HCEC 1CT (cell line): ENCODE measurements around the gene SOX21.
"Not testable (repeated sequence)": the region's sequence is repeated elsewhere in the genome, so short reads cannot be mapped to it uniquely, and the experiment has no call there.

Experiments used
- DNase-seq: peaks from one replicate; pipeline ENCODE4 v3.0.0-alpha.2; 2017

Gene SOX21

DNA sequence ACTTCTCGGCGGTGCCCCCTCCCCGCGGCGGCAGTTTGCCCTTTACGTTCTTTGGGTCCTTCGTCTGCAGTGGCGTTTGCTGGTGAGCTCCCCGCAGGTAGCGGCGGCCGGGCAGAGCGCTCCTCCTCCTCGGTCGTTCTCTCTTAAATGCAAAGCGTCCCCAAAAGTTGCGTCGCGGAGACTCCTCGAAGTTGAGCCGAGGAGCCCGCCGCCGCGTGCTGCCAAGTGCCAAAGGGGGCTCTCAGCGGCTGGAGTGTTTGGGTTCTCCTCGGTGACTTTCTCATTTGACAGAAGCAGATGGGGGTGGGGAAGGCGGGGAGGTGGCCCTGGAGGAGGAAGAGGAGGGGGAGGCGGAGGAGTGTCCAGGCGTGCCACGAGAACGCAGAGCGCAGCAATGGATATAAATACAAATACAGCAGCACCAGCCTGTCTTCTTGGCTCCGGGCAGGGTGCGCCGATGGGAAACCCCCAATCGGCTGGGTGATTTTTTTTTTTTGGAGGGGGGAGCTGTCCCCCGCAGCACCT, at the start of gene SOX21:
TSS of gene SOX21 (minus strand) at position 259 of the 525 bp plus-strand sequence. CDS start 496 bp downstream, outside the sequence.
- DNase-seq, result no peak

DNA sequence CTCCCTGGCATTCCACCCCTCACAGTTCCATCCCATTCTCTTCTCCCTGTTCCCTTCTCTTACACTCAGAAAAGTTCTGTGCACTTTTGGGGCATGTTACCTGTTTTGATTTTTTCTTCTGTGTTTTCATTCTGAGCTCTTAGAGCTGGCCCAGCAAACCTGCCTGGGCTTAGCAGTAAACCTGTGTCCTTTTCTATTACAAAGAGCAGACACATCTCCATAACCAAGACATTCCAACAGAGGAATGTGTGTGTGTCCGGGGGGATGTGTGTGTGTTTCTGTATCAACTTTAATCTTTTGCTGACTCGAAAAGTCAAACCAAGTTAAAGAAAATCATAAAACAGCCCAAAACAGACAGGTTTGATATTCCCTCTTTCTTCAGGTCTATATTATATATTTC, 49.1 kb upstream of the SOX21 start:
- DNase-seq, result no peak

DNA sequence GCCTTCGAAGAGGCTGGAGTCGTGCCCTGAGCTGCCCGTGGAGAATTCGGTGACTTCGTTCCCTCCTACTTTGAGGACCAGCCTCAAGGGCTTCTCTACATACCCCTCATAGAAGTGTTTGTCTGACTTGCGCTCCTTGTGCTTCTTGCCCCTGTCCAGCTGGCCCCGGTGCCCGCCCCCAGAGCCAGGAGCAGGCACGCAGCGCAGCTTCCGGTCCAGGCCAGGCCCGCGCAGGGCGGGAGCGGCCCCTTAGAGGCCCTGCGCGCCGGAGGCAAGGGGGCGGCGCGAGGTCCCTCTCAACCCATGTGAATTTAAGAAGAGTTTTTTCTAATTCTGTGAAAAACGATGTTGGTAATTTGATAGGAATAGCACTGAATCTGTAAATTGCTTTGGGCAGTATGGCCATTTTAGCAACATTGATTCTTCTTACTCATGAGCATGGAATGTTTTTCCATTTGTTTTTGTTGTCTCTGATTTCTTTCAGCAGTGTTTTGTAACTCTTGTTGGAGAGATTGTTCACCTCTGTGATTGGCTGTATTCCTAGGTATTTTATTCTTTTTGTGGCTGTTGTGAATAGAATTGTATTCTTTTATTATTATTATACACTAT, 46.9 kb upstream of the SOX21 start:
- no peak for DNase-seq

DNA sequence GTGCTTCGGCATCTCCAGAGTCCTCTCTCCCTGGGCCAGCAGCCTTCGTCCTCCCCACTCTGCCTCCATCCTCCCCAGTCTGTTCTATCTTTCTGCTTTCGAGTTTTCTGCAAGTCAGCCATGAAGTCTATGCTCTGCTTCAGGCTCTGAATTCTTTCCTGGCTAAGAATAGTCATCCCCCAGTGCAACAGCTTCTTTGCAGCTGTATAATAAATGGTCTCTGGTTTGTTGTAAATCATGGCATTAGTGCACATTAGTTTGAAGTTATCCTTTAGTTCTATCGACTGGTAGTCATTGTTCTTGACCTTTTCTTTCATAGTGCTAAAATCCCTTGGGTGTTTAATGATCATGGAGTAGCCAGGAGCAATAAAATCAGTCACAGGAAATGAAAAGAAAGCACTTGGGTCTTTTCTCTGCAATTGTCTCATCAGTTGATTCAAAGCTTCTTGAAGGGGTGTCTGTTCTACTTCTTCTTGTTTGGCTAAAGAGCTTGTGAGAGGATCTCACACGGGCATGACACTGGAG, 46.2 kb upstream of the SOX21 start:
- DNase-seq, result no peak

DNA sequence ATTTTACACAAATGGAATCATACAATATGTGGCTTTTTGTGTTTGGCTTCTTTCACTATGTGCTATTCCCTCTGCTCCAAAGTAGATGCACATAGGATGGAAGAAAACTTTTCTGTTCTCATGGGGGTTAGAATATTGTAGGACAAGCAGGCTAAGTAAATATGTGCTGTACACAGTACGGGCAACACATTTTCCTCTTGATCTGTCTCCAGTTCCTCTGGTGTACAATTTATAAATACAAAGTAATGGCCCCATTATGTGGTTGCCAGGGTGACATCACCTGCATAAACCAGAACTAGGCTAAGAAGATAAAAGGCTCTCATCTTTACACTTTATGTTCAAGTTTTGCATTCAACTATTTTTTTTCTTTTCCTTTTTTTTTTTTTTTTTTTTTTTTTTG, 41.0 kb upstream of the SOX21 start:
- no peak for DNase-seq

DNA sequence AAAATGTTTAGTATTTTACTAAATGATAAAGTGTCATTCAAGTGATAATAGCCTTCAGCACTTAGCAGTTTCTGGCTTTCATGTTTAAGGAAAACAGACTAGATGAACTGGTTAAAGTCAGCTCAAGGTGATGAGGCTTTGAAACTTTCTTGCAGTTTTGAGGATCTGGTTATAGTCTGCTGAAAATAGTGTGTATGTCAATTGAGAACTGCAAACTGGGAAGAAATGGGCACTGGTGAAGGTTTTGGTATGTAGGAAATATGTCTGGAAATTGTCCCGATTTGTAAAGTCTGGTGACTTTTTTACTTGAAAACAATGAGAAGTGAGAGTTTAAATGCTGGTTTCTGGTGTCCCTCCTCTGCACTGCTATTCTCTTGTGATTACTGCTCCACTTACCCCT, 36.8 kb upstream of the SOX21 start:
- DNase-seq, result no peak

DNA sequence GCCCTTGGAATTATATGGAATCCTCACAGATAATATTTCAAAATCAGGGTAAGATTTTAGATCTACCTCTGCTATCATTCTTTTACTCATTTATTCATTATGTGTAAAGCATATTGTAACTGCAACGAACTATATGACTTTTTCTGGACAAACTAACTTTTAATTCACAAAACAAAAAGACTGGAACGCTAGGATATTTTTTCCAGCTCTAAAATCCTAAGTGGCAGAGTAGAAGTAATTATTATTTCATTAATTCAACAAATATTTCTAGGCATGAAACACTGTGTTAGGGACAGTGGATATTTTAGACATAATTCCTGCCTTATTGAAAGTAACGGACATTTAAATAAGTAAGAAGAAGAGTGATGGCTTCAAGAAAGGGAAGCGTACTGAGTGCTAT, 26.9 kb upstream of the SOX21 start:
- no peak for DNase-seq

DNA sequence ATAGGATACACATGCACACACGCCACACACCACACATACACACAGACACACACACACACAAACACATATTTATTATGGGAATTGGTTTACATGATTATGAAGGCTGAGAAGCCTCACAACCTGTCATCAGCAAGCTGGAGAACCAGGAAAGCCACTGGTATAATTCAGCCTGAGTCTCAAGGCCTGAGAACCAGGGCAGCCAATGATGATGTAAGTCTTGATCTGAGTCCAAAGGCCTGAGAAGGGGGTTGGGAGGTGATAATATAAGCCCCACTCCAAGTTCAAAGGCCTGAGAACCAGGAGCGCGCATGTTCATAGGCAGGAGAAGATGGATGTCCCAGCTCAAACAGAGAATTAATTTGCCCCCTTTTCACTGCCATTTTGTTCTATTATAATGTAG, 18.7 kb upstream of the SOX21 start:
- DNase-seq, result no peak

DNA sequence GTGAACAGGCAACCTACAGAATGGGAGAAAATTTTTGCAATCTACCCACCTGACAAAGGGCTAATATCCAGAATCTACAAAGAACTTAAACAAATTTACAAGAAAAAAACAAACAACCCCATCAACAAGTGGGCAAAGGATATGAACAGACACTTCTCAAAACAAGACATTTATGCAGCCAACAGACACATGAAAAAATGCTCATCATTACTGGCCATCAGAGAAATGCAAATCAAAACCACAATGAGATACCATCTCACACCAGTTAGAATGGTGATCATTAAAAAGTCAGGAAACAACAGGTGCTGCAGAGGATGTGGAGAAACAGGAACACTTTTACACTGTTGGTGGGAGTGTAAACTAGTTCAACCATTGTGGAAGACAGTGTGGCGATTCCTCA, 17.6 kb upstream of the SOX21 start:
- not testable (repeated sequence) for DNase-seq

DNA sequence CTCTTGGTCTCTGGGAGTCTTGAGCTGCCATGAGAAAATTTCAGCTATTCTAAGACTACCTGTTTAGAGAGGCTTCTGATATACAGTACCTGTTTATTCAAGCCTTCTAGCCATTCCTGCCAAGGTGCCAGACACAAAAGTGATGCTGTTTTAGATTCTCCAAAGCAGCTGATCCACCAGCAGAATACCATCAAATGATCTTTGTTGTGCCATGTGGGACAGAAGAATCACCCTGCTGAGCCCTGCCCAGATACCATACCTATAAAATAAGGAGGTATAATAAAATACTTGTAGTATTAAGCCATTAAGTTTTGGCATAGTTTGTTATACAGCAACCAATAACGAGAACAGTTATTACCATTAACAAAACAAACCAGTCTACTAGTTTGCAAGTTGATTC, 14.1 kb upstream of the SOX21 start:
- no peak for DNase-seq

DNA sequence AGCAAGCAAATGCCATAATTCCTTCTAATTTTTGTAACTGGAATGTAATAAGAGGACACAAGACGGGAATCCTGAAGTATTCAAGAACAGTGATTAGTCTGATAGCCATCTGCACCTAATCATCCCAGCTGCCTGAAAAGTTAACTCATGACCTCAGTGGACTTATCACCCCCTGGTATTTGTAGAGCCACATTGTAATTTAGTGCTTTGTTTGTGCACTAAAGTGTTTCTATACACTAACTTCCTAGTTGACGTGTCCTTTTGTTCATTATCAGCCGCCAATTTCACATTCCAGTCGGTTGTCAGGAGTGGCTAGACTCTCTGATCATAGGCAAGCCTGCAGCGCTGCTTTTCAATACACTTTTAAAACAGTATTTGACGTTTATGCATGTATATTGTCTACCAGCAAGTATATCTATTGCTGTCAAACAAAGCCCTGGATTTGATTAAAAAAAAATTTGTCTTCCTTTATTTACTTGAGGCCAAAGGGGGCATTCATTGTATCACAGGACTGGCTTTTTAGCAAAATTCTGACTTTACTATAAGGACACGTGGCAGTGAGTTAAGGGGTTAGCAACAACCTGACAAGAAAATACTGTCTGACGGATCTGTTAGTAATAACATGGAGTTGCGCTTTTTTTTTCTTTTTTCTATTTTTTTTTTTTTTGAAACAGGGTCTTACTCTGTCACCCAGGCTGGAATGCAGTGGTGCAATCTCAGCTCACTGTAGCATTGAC, 10.4 kb upstream of the SOX21 start:
- no peak for DNase-seq

DNA sequence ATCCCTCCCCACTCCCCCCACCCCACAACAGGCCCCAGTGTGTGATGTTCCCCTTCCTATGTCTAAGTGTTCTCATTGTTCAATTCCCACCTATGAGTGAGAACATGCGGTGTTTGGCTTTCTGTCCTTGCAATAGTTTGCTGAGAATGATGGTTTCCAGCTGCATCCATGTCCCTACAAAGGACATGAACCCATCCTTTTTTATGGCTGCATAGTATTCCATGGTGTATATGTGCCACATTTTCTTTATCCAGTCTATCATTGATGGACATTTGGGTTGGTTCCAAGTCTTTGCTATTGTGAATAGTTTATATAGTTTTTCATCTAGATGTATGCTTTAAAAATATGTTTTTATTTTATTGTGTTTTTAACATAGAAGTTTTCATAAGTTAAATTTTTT, 6.4 kb upstream of the SOX21 start:
- DNase-seq, result not testable (repeated sequence)

DNA sequence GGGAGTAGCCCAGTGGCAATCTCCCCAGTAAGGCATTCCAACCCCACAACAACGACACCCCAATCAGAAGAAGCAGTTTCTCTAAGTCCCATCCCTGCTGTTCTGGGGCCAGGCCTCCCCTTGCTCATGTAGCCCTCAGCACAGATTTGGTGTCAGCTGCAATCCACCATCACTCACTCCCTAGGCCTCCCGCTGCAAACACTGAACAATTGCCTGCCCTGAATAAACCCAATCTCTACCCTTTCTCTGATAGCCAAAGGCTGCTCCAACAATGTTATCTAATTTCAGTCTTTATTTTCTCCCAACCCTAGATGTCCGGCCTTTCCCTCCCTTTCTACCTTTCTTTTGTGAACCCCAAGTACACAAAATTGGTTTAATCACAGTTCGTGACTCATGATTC, 5.6 kb upstream of the SOX21 start:
- DNase-seq, result no peak

DNA sequence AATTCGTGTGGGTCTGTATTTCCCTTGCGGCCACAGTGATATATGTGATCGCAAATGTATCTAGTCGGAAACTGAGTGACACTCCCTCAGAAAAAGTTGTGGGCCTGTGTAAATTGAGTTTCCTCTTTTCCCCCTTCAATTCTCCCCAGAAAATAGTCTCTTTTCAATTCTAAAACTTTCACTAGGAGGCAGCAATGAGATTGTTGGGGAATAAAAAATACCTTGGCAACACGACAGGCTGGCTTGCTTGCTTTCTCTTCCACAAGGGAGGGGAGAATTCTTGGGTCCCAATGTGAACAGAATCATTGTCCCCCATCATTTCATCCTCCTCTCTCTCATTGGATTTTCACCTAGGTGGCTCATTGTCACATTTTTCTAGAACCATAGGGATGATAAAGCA, 3.7 kb upstream of the SOX21 start:
- DNase-seq, result no peak

DNA sequence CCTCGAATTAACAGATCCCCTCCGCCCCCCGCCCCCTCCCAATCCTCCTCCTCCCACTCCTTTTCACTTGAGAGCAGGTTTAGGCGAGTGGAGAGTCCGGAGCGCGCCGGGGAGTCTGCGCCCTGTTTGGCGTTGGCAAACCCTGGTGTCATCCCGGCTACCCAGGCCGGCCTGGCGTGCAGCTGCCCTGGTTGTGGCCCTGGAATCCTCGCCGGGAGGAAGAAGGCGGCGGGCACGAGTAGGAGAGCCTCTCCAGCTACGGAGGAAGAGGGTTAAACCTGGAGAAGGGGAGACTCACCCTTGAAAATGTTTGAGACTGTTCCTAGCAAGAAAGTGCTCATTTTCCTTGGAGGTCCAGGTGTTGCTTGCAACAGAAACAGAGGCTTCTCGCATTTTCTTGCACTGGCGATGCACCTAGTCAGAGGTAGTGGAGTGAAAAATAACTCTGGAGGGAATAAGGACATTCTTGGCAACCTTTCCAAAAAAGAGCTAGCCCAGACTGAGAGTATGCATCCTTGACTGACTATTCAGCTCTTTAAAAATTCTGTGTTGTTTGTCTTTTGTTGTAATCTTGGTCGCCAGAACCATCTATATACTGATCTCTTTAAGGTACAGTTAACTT, 1.3 kb upstream of the SOX21 start:
- DNase-seq, result no peak

DNA sequence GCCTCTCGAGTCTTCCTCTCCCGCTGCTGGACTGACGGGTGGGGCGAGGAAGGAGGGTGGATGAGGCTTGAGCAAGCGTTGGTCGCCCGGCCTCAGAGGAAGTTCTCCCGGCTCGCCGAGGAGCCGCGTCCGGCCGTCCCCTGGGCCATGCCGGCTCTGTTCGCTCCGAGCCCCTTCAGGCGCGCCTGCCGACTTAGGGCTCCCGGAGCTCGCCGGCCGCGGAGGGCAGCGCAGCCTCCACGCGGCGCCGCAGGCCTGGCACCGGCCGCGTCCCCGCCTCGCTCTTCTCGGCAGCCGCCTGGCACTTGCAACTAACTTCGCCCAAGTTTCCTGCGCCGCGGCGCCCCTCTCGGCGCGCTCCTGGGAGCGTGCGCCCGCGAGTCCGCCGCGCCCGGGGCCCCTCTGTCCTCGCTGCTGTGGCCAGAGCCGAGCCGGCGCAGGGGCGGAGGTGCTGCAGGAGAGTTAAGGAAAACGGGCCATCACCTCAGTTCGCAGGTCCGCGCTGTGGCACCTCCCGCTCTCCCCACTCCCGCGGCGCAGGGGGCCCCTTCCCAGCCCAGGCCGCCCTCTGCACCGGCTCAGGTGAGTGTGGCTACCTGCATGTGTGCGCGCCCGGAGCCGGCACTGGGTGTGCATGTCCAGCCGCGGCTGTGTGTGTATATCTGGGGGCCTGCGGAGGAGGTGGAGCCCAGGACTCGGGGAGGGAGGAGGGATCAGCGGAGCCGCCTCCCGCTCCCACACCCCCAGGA, 641 bp upstream of the SOX21 start:
- DNase-seq, result peak; percentile 2

DNA sequence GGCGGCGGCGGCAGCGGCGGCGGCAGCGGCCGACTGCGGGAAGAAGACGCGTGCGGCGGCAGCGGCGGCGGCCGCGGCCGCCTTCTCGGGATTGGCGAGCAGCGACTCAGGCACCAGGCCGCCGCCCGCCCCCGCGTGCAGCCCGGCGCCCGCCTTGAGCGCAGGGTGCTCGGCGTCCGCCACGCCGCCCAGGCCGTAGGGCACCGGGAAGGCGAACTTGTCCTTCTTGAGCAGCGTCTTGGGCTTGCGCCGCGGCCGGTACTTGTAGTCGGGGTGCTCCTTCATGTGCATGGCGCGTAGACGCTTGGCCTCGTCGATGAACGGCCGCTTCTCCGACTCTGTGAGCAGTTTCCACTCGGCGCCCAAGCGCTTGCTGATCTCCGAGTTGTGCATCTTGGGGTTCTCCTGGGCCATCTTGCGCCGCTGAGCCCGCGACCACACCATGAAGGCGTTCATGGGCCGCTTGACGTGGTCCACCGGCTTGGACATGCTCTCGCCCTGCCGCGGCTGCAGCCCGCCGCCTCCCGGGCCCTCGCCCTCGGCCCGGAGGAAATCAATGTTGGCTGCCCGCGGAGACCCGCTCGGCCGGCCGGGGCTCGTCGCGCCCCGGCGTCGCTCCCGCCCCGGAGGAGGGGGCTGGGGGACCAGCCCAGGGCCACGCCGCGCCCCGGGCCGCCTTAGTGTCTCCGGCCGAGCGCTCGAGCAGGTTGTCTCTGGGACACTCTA, 621 bp downstream of the SOX21 start:
- peak; percentile 2 for DNase-seq

DNA sequence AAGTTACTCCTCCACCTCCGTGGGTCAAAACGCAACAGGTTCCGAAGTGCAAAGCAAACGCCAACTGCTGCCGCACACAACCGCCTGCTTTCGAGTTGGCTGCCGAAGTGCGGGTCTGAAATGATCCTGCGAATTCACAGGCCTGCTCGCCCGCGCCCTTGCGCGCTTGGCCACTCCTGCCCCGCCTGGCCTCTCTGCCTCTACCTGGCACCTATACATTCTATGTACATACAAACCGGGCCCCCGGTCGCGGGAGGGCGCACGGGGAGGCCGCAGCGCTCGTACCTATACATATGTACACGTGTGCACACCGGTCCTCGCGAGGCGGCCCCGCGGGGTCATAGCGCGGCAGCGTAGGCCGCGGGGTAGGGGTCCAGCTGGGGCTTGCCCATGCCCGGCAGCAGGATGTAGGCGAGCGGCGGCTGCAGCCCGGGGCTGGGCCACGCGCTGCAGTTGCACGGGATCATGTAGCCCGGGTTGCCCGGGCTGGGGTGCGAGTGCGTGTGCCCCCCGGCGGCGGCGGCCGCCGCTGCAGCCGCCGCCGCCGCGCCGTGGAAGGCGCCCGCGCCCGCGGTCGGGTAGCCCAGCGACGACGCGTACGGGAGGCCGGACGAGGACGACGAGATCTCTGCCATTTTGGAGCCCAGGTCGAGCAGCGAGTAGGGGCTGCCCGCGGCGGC, 1.3 kb downstream of the SOX21 start:
- no peak for DNase-seq

DNA sequence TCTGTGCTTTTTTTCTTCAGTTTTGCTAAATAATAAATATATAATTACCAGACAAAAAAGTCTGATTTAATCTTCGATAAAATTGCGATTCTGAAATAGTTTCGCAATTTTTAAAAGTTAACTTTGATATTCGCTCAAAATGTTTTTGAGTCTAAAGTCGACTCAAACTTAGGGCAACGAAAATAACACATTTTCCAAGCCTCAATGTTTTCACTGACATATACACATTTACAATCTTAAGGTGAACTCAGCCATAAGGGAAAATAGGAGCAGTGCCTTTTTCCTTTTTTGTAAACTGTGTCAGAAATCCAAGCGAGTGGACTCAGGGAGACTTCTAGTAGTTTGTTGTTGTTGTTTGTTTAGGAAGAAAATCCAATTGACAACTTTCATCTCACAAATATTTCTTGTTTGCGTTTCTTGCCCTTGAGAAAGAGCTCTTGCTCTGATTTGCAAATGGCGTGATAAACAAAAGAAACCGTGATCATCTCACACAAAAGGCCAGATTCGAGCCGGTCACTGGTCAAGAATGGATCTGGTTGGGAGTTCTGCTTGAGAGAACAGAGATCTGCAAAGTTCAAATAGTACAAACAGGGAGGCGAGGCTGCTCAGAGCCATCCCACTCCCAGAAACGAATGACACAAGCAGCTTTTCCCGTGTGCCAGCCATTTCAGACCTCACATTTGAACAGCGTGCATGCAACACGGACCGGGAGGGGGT, 2.1 kb downstream of the SOX21 start:
- no peak for DNase-seq

DNA sequence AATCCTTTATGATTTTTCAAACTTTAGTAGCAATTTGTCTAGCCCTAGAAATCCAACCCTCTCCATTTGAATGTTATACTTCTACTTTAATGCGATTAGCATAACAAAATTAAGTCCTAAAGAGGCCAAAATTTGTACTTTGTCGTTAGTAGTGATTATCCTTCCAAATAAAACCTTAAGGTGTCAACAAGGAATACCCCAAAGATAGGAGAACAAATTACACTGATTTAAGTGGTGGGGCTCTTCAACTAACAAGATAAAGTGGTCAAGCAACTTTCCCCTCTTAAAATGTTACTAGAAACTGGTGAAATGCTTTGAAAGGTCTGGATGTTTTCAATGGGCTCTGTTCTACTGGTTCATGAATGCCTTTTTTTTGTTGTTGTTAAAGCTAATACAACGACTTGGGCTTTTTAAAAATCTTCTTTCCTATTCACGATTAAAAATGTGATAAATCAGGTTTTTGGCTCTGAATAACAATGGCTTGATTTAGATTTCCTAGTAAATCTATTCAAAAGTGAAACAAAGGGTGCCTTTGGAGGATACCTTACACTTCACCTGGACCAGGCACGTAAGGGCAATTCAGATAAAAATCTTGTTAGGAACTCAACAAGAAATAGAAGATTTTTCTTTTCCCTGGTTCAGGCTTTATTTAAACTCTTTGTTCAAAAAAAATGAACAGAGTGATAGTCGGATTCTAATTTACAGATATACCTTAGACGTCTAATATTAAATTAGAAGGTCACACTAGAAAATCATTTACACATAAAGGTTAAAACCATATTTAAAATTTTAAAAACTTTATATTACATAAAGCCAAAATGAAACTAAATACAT, 3.1 kb downstream of the SOX21 start:
- no peak for DNase-seq
